GM12878 (cell line): ENCODE results near the gene MT1B. TPM values are rescaled to one million over a fixed set of nuclear protein-coding genes. Genes with fewer than 3 reads are reported as not detected.

Experiments used
- ATAC-seq: fragments of 200-7000 bp; cut with Tn5 transposase; 3 replicates; pipeline ENCODE4 v1.9.1; 2020; ENCODE audit warnings: mild to moderate bottlenecking, moderate library complexity
- BruUV-seq: library from RNA; stranded (reverse); fragments of 400-500 nt; replicated peaks from 2 replicates; lab custom pipeline; 2021; lab: Mats Ljungman, UMichigan
- CTCF ChIA-PET: fragments of 300-600 bp; sonication (Branson Sonifier 250); formaldehyde crosslinking; extraction: SDS; loops from one replicate; lab custom pipeline; 2021; ENCODE audit warnings: inconsistent platforms; lab: Yijun Ruan, JAX
- POLR2A ChIA-PET: fragments of 350-600 bp; formaldehyde crosslinking; extraction: SDS; loops from one replicate; lab custom pipeline; 2021; ENCODE audit warnings: inconsistent platforms; lab: Charles Lee
- RAD21 ChIA-PET: fragments of 300-600 bp; sonication (Branson Sonifier 250); formaldehyde crosslinking; loops from one replicate; lab custom pipeline; 2023; ENCODE audit warnings: antibody characterized with exemption; ENCODE audit not compliant: unreplicated experiment; lab: Charles Lee
- SMC1A ChIA-PET: fragments of 300-600 bp; sonication (Branson Sonifier 250); formaldehyde crosslinking; loops from one replicate; lab custom pipeline; 2023; ENCODE audit not compliant: unreplicated experiment, uncharacterized antibody; lab: Charles Lee
- DNase-seq: peaks from one replicate; pipeline ENCODE4 v3.0.0-alpha.2; 2011; ENCODE audit warnings: low read depth, low spot score
- FAIRE-seq: peaks from 3 replicates; lab custom pipeline; 2011; peaks lifted over from hg19 to GRCh38; lab: Jason Lieb, UNC
- H2AFZ ChIP-seq: 2 replicates; pipeline ENCODE4 v1.6.0; 2011; ENCODE audit warnings: low read depth, low read length, control low read depth; ENCODE audit not compliant: control insufficient read depth
- H3K27ac ChIP-seq: 2 replicates; pipeline ENCODE4 v1.5.1; 2011; ENCODE audit warnings: control low read depth; ENCODE audit not compliant: control insufficient read depth, insufficient read depth
- H3K27me3 ChIP-seq, 2 experiments: replicated peaks in 1 of 2; 2 replicates each; pipeline versions ENCODE4 v1.6.0 to v1.6.1; 2011; ENCODE audit warnings: low read length in 1 of 2; ENCODE audit not compliant: control insufficient read depth in 2 of 2, insufficient read depth in 2 of 2
- H3K36me3 ChIP-seq, 2 experiments: 2 replicates each; pipeline ENCODE4 v1.5.1; 2011; ENCODE audit warnings: low read length in 1 of 2; ENCODE audit not compliant: control insufficient read depth in 2 of 2, insufficient read depth in 2 of 2
- H3K4me1 ChIP-seq: 2 replicates; pipeline ENCODE4 v1.6.1; 2011; ENCODE audit warnings: mild to moderate bottlenecking, low read length, moderate library complexity, mixed read lengths; ENCODE audit not compliant: control insufficient read depth, insufficient read depth
- H3K4me2 ChIP-seq: 2 replicates; pipeline ENCODE4 v1.6.0; 2011; ENCODE audit warnings: control low read depth; ENCODE audit not compliant: control insufficient read depth, insufficient read depth
- H3K4me3 ChIP-seq: fragments of 200-600 bp; sonication (generic); 2 replicates; pipeline ENCODE4 v1.5.1; 2016
- H3K79me2 ChIP-seq: 2 replicates; pipeline ENCODE4 v1.6.0; 2011; ENCODE audit warnings: low read length; ENCODE audit not compliant: control insufficient read depth, insufficient read depth
- H3K9ac ChIP-seq: 2 replicates; pipeline ENCODE4 v1.8.0; 2011; ENCODE audit warnings: low read length, control low read depth, mixed read lengths; ENCODE audit not compliant: control insufficient read depth, insufficient read depth
- H3K9me3 ChIP-seq: replicated peaks from 3 replicates; pipeline ENCODE4 v1.5.1; 2011; ENCODE audit warnings: mild to moderate bottlenecking, low read length; ENCODE audit not compliant: control insufficient read depth, insufficient read depth
- H4K20me1 ChIP-seq: 2 replicates; pipeline ENCODE4 v1.6.0; 2011; ENCODE audit not compliant: control insufficient read depth, insufficient read depth
- EZH2 ChIP-seq: IDR thresholded peaks from 2 replicates; pipeline ENCODE4 v1.6.1; 2012; ENCODE audit warnings: low read depth, mild to moderate bottlenecking, control low read depth, inconsistent platforms, low read length, borderline replicate concordance; ENCODE audit not compliant: control insufficient read depth
- HDGF ChIP-seq: fragments of 450-650 bp; IDR thresholded peaks from 2 replicates; pipeline ENCODE4 v1.6.1; 2016; ENCODE audit warnings: antibody characterized with exemption
- SMARCA5 ChIP-seq: fragments of 450-650 bp; IDR thresholded peaks from 2 replicates; pipeline ENCODE4 v1.6.1; 2017; ENCODE audit warnings: mild to moderate bottlenecking
- ZNF622 ChIP-seq: fragments of 450-650 bp; IDR thresholded peaks from 2 replicates; pipeline ENCODE4 v1.6.1; 2017; ENCODE audit warnings: mild to moderate bottlenecking, inconsistent platforms
- ZZZ3 ChIP-seq: IDR thresholded peaks from 2 replicates; pipeline ENCODE4 v1.6.1; 2011; ENCODE audit warnings: low read depth; ENCODE audit not compliant: control insufficient read depth, insufficient read length
- WGBS: methylation state at CpG from one replicate; pipeline ENCODE4 v1.1.6; 2016; ENCODE audit warnings: low lambda C conversion rate; ENCODE audit not compliant: insufficient replicate concordance, insufficient coverage; ENCODE audit errors: missing lambda C conversion rate; 5-methylcytosine and 5-hydroxymethylcytosine counted together
- in situ Hi-C: fragments of 300-500 bp; cut with MboI; formaldehyde crosslinking; loops from 9 replicates; pipeline ENCODE4 v1.14.3; 2018; ENCODE audit warnings: mixed read lengths
- intact Hi-C: fragments of 100-400 bp; cut with micrococcal nuclease; formaldehyde crosslinking; loops from one replicate; pipeline ENCODE4 v1.14.2; 2022; ENCODE audit not compliant: unreplicated experiment
- polyA plus RNA-seq, 11 experiments: library from polyadenylated mRNA; depleted of rRNA in 4 of 11; unstranded in 6 of 11; stranded (reverse) in 5 of 11; fragments of >200 nt; fragmentation: Nextera tagmentation in 4 of 11; fragmentation: Illumina TruSeq in 1 of 11; extraction: Ambion mirVana in 4 of 11; extraction: Trizol in 1 of 11; gene quantifications; 1 replicate in 1 of 11; 2 replicates in 10 of 11; pipeline versions ENCODE4 v1.2.1 to v1.2.3, GENCODE V29; 2011 to 2016; ENCODE audit warnings: inconsistent platforms in 2 of 11, missing spikeins in 2 of 11, low read depth in 1 of 11
- total RNA-seq, 4 experiments: library from RNA; depleted of rRNA in 3 of 4; stranded (reverse); fragments of >200 nt in 3 of 4; fragmentation: Illumina TruSeq in 1 of 4; extraction: Trizol in 1 of 4; gene quantifications; 2 replicates each; pipeline versions ENCODE4 v1.2.1 to v1.2.3, GENCODE V29; 2013 to 2021
- TF ChIP-seq, protein P1 (sequence below): IDR thresholded peaks from 2 replicates; pipeline ENCODE4 v1.6.1; 2012; ENCODE audit warnings: low read length, inconsistent platforms

Gene MT1B
- total and polyA plus RNA-seq, 10 of the 15 experiments (the other 5 are each of a cell fraction or from before 2014, with no cell fraction given): not detected

DNA sequence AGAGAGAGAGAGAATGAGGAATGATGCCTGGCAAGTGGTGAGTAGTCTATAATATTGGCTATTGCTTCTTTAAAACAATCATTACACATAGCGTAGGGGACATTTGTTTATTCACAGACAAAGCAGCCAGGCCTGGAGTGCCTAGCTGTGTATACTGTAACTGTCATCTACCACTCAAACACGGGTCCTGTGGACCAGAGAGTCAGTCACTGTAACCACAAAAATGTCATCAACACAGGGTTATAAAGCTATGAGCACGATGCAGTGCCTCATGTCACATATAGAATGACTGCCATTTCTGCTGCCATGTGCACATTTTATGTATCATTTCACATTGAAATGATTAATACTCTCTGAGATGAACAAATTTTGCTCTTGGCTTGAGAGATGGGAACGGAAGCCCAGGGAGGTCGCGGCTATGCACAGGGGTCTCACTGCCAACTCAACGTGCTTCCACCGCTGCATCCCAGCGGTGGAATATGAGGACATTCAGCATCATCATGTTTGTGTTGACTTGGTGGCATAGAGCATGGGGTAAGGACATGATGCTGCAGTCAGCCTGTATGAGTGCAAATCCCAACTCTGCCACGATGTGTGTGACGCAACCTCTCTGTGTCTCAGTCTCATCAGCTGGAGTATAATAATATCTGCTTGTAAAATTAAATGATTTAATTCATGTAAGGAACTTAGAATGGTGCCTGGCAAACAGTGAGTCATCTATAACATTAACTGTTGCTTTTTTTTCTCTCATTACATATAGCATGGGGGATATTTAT, 21.3 kb downstream of the MT1B start:
- intact Hi-C loops: no loop called here
- no peaks in the 10 kb centered on the region for H3K9me3 ChIP-seq
- in situ Hi-C loops: no loop called here
- no peak for TF ChIP-seq ZNF622
- no peak for TF ChIP-seq ZZZ3
- TF ChIP-seq HDGF: no peak
- TF ChIP-seq, protein P1, sequence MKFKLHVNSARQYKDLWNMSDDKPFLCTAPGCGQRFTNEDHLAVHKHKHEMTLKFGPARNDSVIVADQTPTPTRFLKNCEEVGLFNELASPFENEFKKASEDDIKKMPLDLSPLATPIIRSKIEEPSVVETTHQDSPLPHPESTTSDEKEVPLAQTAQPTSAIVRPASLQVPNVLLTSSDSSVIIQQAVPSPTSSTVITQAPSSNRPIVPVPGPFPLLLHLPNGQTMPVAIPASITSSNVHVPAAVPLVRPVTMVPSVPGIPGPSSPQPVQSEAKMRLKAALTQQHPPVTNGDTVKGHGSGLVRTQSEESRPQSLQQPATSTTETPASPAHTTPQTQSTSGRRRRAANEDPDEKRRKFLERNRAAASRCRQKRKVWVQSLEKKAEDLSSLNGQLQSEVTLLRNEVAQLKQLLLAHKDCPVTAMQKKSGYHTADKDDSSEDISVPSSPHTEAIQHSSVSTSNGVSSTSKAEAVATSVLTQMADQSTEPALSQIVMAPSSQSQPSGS: no peak
- no peak for TF ChIP-seq SMARCA5
- no peak for TF ChIP-seq EZH2
- ChIA-PET SMC1A (interaction anchor here (1.0 to 1.5 kb wide), 3 partner anchors 28 to 30 kb away, joined by 4 to 7 read pairs (median 5); no protein-coding TSS in a partner anchor), CTCF (interaction anchor here (1.1 to 2.6 kb wide), 2 partner anchors 29 to 69 kb away, joined by 6 to 28 read pairs; no protein-coding TSS in a partner anchor), POLR2A (interaction anchor here (0.6 kb wide), 1 partner anchor 25 kb away, joined by 3 read pairs; no protein-coding TSS in a partner anchor), RAD21 (interaction anchor here (1.2 to 2.5 kb wide), 2 partner anchors 20 to 29 kb away, joined by 4 to 11 read pairs; no protein-coding TSS in a partner anchor)
- no peak for FAIRE-seq
- H3K27ac ChIP-seq: no peak overlapping the region
- DNase-seq: no peak
- H3K4me1 ChIP-seq: no peaks in the 10 kb centered on the region
- WGBS: 55% methylated on average over 11 of the region's 11 CpGs
- H2AFZ ChIP-seq: no peak overlapping the region
- H3K79me2 ChIP-seq: no peaks in the 10 kb centered on the region
- H3K9ac ChIP-seq: no peak overlapping the region
- no peaks in the 10 kb centered on the region for H3K36me3 ChIP-seq
- BruUV-seq: no TSS peak
- H3K27me3 ChIP-seq: peaks cover 11 to 17% of the 10 kb centered on the region in 2 experiments
- ATAC-seq: no peak
- H3K4me2 ChIP-seq: no peak overlapping the region
- no peak overlapping the region for H3K4me3 ChIP-seq
- H4K20me1 ChIP-seq: no peaks in the 10 kb centered on the region
